GM11168 (cell line): Measurements from ENCODE around the gene ROBO4.

ENCODE experiments used
- in situ Hi-C: fragments of 300-500 bp; cut with MboI; formaldehyde crosslinking; loops from one replicate; pipeline ENCODE4 v1.12.0; 2022; ENCODE audit warnings: low sequenced_read_pairs; ENCODE audit not compliant: unreplicated experiment

ROBO4 gene

DNA sequence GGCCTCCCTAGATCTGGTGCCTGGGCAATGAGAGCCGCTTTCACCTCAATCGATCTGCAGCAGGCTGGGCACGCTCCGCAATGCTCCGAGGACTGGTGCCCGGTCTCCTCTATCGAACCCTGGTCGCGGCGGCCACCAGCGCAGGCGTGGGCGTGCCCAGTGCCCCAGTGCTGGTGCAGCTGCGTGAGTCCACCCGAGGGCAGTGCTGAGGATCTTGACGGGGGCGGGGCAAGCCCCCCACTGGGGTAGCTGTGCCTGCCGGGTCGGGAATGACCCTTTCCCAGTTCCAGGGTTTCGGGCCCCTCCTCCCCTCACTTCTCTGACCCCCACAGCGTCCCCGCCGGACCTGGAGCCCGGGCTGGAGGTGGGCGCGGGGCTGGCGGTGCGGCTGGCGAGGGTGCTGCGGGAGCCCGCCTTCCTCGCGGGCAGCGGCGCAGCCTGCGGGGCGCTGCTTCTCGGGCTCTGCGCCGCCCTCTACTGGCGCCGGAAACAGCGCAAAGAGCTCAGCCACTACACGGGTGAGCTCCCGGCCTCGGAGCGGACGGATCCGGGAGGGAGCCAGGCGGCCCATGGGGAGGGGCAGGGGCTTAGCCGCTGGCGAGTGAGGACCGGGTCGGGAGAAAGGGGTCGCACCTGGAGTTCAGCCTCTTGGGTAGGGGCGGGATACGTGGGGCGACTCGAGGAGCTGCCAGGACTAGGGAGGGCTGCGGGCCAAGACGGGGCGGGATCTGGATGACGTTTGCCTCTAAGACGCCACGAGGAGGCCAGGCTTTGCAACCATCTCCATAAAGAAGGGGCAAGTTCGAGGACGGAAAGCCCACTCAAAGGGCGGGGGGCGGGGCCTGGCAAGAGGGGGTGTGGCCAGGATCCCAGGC lies 21.5 kb downstream of the ROBO4 start:
- in situ Hi-C loops, result no loop called here

DNA sequence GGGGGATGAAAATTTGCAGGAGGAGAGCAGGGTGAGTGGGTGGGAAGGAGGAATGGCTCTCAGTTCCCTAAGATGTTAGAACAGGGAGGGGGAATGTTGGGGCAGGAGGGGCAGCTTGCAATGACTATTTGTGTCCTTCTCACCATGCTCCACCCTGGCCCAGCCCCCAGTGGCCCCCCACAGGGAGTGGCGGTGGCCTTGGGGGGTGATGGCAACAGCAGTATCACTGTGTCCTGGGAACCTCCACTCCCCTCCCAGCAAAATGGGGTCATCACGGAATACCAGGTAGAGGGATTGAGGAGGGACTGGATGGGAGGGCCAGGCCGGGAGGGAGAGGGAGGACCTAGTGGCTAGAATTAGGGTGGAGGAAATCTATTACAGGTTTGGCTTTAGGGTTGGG lies 22.3 kb downstream of the ROBO4 start:
- in situ Hi-C loops, result no loop called here

DNA sequence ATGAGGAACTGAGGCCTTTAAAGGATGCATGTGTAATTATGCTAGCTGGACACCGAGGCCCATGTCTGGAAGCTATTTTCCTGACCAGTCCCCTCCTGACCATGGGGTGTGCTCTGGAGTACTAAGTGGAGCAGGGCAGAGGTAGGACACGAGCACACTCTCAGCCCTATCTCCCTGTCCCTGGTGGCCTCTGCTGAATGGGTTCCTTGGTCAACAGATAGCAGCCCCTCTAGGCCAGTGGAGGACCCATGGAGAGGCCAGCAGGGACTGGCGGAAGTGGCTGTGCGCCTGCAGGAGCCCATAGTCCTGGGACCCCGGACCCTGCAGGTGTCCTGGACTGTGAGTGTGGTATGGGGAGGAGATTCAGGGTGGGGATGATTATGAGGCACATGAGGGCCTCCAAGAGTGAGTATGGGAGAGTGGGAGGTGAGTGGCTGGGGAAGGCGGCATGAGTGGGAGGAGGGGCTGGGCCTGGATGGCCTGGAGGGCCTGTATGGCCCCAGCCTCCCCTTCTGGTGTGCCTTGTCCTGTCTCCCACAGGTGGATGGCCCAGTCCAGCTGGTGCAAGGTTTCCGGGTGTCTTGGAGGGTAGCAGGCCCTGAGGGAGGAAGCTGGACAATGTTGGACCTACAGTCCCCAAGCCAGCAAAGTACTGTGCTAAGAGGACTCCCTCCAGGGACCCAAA lies 23.0 kb downstream of the ROBO4 start:
- in situ Hi-C loops, result no loop called here

DNA sequence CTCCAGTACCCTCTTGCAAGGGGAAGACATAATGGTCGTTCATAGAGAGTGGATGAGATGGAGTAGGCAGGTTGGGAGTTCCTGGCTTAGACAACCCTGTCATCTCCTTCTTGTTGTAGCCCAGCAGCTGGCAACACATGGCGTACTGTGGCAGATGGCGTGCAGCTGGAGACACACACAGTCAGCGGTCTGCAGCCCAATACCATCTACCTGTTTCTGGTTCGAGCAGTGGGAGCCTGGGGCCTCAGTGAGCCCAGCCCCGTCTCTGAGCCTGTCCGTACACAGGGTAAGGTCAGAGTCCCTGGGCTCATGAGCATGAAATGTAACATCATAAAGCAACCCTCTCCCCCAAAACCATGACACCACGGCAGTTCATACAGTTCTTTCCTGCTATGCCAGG lies 23.7 kb downstream of the ROBO4 start:
- in situ Hi-C loops, result no loop called here

DNA sequence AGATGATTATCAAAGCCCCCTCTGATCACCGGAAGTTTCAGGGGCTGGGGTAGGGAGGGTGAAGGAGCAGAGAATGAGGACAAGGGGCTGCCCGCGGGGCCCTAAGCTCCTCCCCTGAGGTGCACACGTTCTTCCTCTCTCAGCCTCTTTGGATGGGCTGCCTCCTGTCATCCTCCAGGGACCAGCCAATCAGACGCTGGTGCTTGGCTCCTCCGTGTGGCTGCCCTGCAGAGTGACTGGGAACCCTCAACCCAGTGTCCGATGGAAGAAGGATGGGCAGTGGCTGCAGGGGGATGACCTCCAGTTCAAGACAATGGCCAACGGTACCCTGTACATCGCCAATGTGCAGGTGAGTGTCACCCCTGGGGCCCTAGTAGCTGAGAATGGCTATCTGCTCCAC lies 24.9 kb downstream of the ROBO4 start:
- in situ Hi-C loops, result no loop called here

DNA sequence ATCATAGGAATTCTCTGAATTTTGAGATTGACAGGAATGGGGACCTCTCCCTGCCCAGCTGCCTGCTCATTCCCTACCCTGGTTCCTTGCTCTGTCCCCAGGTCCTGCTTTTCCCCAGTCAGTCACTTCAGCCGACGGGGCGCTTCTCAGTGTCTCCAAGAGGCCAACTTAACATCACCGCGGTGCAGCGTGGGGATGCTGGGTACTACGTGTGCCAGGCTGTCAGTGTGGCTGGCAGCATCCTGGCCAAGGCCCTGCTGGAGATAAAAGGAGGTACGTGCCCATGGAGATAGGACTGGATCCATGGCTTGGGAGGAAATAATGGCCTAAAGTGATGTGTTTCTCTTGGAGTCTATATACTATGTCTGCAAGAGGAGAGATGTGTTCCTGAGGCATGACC lies 25.4 kb downstream of the ROBO4 start:
- in situ Hi-C loops, result no loop called here

DNA sequence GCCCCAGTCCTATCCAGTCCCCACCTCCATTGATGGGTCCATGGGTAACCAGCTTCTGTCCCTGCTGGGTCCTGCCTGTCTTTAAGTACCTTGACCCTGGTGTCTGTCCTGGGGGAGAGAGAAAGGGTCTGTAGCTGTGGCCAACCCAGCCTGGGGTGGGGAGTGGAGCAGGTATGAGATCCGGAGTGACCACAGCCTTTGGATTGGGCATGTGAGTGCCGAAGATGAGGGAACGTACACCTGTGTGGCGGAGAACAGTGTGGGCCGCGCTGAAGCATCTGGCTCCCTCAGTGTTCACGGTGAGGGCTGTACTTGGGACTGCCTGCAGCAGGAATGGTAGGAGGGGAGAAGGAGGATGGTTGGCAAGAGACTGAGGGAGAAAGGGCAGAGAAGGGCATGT lies 27.2 kb downstream of the ROBO4 start:
- in situ Hi-C loops, result no loop called here

DNA sequence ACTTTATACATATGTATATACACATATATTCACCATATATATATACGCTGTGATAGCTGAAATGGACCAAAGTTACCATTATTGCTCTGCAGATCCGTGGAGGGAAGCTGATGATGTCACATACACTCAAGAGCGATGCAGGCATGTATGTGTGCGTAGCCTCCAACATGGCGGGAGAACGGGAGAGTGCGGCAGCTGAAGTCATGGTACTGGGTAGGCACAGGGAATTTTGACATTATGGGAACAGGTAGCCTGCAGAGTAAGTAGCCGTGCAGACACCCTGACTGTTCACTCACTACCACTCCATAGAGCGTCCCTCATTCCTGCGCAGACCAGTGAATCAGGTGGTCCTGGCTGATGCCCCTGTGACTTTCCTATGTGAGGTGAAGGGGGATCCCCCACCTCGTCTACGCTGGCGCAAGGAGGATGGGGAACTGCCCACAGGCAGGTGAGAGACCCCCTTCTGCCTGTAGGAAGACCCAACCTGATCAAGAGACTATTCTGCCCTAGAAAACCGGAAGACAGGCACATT lies 27.7 kb downstream of the ROBO4 start:
- in situ Hi-C loops, result no loop called here

DNA sequence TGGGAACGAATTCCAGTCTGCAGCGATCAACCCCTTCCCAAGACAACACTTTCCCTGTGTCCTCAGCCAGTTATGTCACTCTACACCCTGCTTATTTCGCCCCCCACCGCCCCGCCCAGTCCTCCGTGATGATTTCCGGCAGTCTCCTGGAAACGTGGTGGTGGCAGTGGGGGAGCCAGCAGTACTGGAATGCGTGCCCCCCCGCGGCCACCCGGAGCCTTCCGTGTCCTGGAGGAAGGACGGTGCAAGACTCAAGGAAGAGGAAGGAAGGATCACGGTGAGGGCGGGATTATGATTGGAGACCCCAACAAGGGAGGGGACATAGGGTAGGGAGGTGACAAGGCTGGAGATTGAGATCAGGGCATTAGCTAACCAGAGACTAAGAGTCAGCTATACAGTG lies 28.3 kb downstream of the ROBO4 start:
- in situ Hi-C loops, result no loop called here

DNA sequence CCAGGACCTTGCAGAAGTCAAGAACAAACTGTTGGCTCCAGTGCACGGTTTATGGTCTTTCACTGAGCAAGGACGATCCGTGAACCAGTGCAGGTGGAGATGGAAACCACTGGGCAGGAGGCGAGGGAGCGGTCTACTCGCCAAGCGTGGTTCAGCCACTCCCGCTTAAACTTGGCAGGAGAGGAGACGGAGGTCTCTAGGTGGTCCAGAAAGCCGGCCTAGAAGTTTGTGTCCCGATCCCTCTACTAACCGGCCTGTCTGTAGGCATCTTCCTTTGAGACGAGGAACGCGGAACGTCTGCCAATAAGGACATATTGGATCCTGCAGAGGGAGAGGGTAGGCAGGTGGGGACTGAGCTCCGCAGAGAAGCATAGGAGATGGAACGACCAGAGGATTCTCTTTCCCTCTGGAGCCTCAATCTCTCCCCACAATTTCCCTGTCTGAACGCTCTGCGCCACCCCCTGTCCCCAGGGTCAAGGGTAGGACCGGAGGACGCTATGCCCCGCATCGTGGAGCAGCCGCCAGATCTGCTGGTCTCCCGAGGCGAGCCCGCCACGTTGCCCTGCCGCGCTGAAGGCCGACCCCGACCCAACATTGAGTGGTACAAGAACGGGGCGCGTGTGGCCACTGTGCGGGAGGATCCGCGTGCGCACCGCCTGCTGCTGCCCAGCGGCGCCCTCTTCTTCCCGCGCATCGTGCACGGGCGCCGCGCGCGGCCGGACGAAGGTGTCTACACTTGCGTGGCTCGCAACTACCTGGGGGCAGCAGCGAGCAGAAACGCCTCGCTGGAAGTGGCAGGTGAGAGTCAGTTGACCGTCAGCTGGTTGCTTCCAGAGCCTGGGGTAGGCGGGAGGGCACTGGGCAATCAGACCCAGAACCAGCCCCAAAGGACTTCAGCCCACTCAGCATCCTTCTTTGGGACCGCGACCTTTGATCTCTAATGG lies 29.1 kb downstream of the ROBO4 start:
- in situ Hi-C loops, result no loop called here

DNA sequence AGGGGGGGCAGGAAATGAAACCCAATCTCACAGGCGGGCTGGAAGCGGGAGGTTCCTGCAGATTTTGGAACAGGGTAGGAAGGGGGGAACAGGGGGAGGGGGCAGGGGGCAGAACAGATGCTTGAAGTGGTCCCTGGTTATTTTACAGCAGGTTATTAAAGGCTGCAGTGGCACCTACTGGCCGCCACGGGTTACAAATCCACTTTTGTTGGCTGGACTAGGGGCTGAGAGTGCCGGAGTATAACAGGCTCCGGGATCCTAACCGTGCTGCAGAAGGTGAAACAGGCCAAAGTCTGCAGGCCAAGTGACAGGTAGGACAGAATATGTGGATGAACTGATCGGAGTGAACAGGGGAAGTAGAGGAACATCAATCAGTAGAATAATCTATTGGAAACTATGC lies 30.0 kb downstream of the ROBO4 start:
- in situ Hi-C loops, result no loop called here

DNA sequence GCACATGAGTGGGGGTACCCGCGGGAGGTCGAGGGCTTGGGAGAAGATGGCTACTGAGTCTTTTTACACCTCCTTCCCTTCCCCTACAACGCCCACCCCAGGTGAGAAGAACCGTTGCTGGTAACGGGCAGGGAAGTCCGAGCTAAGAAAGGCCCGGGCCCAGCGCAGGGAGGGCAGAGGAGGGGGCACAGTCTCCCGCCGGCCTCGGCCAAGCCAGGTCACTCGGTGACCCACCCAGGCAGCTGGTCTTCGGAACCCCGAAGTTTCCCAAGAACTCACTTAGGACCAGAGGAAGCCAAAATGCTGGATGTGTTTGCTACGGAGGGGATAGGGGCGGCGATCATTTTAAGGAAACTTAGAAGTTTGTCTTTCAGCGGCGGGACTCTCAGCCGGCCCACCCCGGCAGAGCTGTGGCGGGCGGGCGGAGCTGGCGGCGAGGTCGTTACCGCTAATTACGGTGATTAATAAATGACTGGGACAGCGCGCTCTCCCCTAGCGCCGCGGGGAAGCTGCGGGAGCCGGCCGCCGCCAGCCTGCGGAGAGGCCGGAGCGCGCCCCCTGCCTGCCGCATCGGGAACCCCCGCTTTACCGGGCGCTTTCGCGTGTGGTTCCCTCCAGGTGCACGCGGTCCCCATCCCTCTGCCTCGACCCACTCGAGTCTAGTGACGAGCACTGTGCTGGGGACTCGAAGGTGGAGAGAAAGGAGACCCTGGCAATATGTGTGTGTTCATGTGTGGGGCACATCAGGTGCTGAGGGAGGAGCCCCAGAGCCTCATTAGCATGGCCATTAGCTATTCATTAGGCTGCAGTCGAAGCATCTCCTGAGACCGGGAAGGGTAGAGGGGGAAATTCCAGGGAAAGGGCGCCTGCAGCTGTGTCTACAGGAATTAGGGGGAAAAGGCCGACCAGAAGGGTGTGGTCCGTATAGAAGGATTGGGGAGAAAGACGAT lies 31.5 kb downstream of the ROBO4 start:
- in situ Hi-C loops, result no loop called here

DNA sequence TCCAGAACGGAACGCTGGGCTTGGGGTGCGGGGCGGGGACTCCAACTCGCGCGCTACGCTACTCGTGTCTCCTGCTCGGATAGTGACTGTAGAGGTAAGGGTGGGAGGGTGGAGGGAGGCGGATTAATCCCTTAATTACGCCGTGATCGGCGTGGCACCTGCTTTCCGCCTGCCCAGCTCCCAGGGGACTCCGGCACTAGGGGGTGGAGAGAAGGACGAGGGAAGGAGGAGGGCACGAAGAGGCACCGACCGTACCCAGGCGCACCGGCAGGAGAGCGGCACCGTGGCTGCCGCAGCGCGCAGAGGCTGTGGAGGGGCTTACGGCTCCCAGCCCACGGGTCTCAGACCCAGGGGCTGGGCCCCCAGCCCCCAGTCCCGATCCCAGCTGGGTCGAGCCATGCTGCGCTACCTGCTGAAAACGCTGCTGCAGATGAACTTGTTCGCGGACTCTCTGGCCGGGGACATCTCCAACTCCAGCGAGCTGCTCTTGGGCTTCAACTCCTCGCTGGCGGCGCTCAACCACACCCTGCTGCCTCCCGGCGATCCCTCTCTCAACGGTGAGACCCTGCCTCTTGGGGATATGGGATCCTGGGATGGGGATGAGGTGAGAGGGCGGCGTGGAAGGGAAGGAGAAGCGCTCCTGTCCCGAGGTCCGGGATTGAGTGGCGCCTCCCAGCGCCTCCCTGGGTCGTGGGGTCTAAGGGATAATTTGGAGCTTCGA lies 32.3 kb downstream of the ROBO4 start, which contains the start of gene ROBO3:
ROBO3 (plus strand) TSS at position 252 of the 721 bp plus-strand sequence; CDS start at position 398, 146 bp downstream.
- in situ Hi-C loops, result no loop called here

DNA sequence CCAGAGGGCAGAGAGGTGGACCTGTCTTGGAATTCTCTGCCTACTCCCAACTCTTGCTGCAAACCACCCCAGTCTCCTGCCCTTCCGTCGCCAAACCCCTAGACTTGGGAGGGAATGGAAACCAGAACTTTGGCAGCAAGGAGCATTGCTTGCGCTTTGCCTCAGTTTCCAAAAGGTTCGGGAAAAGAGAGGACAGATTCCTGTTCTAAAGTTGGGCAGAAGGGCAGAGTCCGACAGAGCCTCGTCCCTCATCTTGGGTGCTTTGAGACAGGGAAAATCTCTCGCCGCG lies 32.8 kb downstream of the ROBO4 start:
- in situ Hi-C loops, result no loop called here

DNA sequence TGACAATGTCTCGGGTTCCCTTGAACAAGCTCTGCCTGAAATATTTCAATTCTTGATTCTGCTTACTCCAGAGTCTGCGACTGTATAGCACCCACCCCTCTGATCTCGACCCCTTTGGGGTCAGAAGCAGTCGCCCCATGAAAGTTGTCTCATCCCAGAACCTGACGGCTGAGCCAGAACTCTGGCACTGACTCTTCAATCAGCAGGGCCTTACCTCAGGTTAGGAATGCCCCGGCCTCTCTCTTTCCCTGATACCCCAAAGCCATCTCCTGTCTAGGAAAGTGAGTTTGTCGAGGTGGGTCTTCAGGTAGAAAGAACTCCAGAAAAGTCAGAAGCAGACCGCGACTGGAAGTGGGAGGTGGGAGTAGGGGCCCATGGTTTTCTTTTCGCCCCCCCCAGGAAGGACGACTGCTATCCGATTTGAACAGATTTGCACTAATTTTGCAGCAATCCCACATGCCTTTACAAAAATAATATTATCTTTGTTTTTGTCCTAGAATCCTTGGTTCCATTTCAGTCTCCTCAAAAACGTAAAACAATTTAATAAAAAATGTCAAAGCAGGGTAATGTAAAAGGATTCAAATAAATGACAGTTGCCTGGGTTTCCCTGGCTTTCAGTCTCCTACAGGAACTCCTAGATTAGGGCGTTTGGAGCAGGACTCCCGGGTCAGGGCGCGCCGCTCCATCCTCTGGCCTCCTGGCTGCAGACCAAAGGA lies 33.3 kb downstream of the ROBO4 start:
- in situ Hi-C loops, result no loop called here

DNA sequence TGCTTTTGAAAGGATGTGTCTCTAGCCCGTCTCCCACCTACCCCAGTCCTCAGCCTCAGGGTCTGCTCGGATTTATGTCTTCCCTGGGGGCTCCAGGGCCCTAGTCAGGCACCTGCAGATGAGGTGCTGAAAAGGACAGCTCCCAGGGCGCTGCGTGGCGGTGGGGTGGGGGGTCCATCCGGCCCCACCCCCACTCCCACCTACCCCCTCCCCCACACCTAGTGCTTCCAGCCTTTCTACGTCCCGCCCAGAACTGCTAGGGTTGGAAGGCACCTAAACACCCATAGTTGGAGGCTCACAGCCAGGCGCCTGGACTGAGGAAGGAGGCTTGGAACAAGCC lies 33.9 kb downstream of the ROBO4 start:
- in situ Hi-C loops, result no loop called here

DNA sequence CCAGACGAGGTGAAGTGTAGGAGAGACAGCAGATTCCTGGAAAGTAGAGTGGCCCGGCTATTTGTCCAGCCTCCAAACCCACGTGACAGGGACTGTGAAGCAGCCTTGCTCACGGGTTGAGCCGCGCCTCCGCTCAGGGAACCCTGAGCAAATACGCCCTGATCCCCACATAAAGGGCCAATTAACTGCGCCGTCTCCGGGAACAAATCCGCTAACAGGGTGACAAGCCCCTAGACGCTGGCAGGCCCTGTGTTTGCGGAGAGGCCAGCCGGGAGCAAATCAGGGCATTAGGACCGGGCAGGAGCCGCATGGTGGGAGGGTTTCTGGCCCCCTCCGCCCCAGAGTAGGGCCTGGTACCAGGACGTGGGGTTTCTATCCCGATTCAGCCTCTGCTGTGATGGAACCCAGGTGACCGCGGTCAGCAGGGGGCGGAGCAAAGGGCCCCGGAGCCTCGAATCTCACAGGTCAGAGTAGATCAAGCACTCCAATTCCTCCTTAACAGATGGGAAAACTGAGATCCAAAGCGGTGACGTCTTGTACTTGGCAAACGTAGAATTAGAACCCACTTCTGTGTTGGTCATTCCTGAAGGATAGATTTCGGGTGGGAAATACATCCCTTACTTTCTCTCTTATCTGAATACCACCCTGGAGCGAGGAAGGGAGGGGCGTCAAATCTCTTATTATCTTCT lies 34.4 kb downstream of the ROBO4 start:
- in situ Hi-C loops, result no loop called here

DNA sequence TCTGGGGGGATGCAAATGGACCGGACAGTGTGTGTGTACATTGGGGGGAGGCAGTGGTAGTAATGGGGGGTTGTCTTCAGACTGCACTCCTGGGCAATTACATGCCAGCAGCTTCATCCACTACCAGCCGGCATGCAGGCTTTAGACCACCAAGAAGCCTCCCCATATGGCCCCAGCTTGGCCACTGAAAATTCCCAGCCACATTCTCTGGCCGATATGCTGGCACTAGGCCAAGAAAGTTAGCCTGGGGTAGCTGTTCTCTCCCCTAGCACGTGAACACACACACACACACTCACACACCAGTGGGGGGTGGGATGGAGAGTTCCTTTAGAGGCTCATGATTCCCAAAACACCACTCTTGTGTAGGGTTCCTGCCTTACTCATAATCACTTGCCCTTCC lies 36.0 kb downstream of the ROBO4 start:
- in situ Hi-C loops, result no loop called here
